Stomach (tissue), 9 donors: ENCODE measurements around the gene TPSB2. TPM values are rescaled to one million over a fixed set of nuclear protein-coding genes. Genes with fewer than 3 reads are reported as not detected.

Source experiments
- DNase-seq, 2 donors: peaks; one replicate each; pipeline versions ENCODE4 v3.0.0 to v3.0.0-alpha.2; 2013 to 2019
- H3K27ac ChIP-seq, 5 donors: fragments of 200-600 bp in 4 of 5; sonication (generic) in 4 of 5; one replicate each; pipeline ENCODE4 v1.5.1; 2013 to 2019; ENCODE audit warnings: mild to moderate bottlenecking in 1 of 5, moderate library complexity in 1 of 5
- H3K27me3 ChIP-seq, 3 donors: fragments of 200-600 bp; sonication (generic); one replicate each; pipeline ENCODE4 v1.5.1; 2017 to 2019; ENCODE audit warnings: mixed run types in 1 of 3
- H3K36me3 ChIP-seq, 4 donors: fragments of 200-600 bp; sonication (generic); 1 replicate in 3 of 4; 2 replicates in 1 of 4; pipeline ENCODE4 v1.5.1; 2016 to 2019
- H3K4me1 ChIP-seq, 4 donors: fragments of 200-600 bp; sonication (generic); one replicate each; pipeline ENCODE4 v1.5.1; 2016 to 2019
- H3K4me3 ChIP-seq, 4 donors: fragments of 200-600 bp; sonication (generic) in 3 of 4; one replicate each; pipeline ENCODE4 v1.5.1; 2016 to 2019; ENCODE audit warnings: mild to moderate bottlenecking in 1 of 4
- H3K9me3 ChIP-seq, 4 donors: fragments of 200-600 bp; sonication (generic); one replicate each; pipeline ENCODE4 v1.5.1; 2016 to 2019
- CTCF ChIP-seq, 7 experiments: fragments of 450-650 bp in 4 of 7; fragments of 200-600 bp in 3 of 7; sonication (generic) in 3 of 7; IDR thresholded peaks; one replicate each; pipeline ENCODE4 v1.5.1; 2016 to 2019; ENCODE audit warnings: antibody characterized with exemption in 7 of 7, control low read depth in 2 of 7, mild to moderate bottlenecking in 1 of 7
- EP300 ChIP-seq: sonication (generic); formaldehyde crosslinking; IDR thresholded peaks from one replicate; pipeline ENCODE4 v1.6.1; 2017; ENCODE audit warnings: antibody characterized with exemption
- POLR2A ChIP-seq, 4 donors: fragments of 450-650 bp; IDR thresholded peaks; one replicate each; pipeline ENCODE4 v1.6.1; 2016; ENCODE audit warnings: antibody characterized with exemption in 4 of 4, control low read depth in 2 of 4, mild to moderate bottlenecking in 1 of 4, moderate library complexity in 1 of 4
- POLR2AphosphoS5 ChIP-seq, 3 donors: sonication (generic); formaldehyde crosslinking; IDR thresholded peaks; one replicate each; pipeline ENCODE4 v1.6.1; 2016; ENCODE audit warnings: antibody characterized with exemption in 3 of 3
- WGBS, 5 donors: extraction: QIAGEN DNeasy Blood & Tissue Kit in 3 of 5; methylation state at CpG; one replicate each; pipeline versions ENCODE4 v1.1.5 to v1.1.7; 2013 to 2018; 5-methylcytosine and 5-hydroxymethylcytosine counted together
- intact Hi-C: fragments of 100-400 bp; cut with DNase I; formaldehyde crosslinking; loops from one replicate; pipeline ENCODE4 v1.15.1; 2023; ENCODE audit warnings: low total_unique reads
- polyA plus RNA-seq, 3 donors: library from polyadenylated mRNA; stranded (reverse); fragments of 200-250 nt; gene quantifications; one replicate each; pipeline ENCODE4 v1.2.3, GENCODE V29; 2013
- total RNA-seq, 5 donors: library from RNA; depleted of rRNA; stranded (reverse); fragments of >200 nt; gene quantifications; one replicate each; pipeline versions ENCODE4 v1.1.0 to v1.2.3, GENCODE V29; 2014 to 2016
- donor health status: healthy with polysubstance abuse.
- donor health status: Bipolar disorder and iron deficiency.
- donor health status: healthy.

Gene TPSB2
- total and polyA plus RNA-seq, 8 donors = 1.8 to 164 (median 47.9) TPM; not detected in 1

- no peak for TF ChIP-seq CTCF (IDR thresholded peaks at IDR 0.05)
- no peak for TF ChIP-seq EP300
- TF ChIP-seq POLR2A (IDR thresholded peaks at IDR 0.05) = no peak
- no peak for TF ChIP-seq POLR2AphosphoS5 (IDR thresholded peaks at IDR 0.05)
- intact Hi-C loops = no loop called here
- H3K9me3 ChIP-seq = no peaks in the 10 kb centered on the region
- H3K27me3 ChIP-seq = no peaks in the 10 kb centered on the region
- 77 to 85% (median 79%) methylated on average over 32 to 40 of the region's 40 CpGs for WGBS, 5 donors
- H3K4me3 ChIP-seq = no peak overlapping the region
- peaks cover 11 to 26% (median 19%) of the 10 kb centered on the region in 4 donors for H3K4me1 ChIP-seq
- H3K27ac ChIP-seq = no peak overlapping the region
- DNase-seq = no peak
- H3K36me3 ChIP-seq = peaks cover 0 to 54% (median 35%) of the 10 kb centered on the region in 4 donors
These were observed 8.1 kb downstream of the TPSB2 start for GRCh38 chr16:1221628-1222552.

- Histone ChIP-seq H3K36me3 (peaks cover 0 to 63% (median 42%) of the 10 kb centered on the region in 4 donors), H3K27me3 (no peaks in the 10 kb centered on the region), H3K4me1 (peaks cover 11 to 21% (median 16%) of the 10 kb centered on the region in 4 donors), H3K27ac (no peak overlapping the region), H3K9me3 (no peaks in the 10 kb centered on the region), H3K4me3 (no peak overlapping the region)
- no peak for TF ChIP-seq CTCF (IDR thresholded peaks at IDR 0.05)
- TF ChIP-seq EP300 = no peak
- TF ChIP-seq POLR2A (IDR thresholded peaks at IDR 0.05) = no peak
- TF ChIP-seq POLR2AphosphoS5 (IDR thresholded peaks at IDR 0.05) = no peak
- intact Hi-C loops = no loop called here
- 70 to 84% (median 81%) methylated on average over 32 to 48 of the region's 48 CpGs for WGBS, 5 donors
- DNase-seq = peak in 1 of 2 donors; percentile 56
These were observed 8.9 kb downstream of the TPSB2 start for GRCh38 chr16:1220841-1221627.

- TF ChIP-seq EP300 (no peak), POLR2A (IDR thresholded peaks at IDR 0.05) (no peak), CTCF (IDR thresholded peaks at IDR 0.05) (no peak), POLR2AphosphoS5 (IDR thresholded peaks at IDR 0.05) (no peak)
- intact Hi-C loops = no loop called here
- no peak overlapping the region for H3K27ac ChIP-seq
- WGBS, 5 donors = 90 to 93% (median 92%) methylated on average over 29 to 55 of the region's 55 CpGs
- H3K9me3 ChIP-seq = no peaks in the 10 kb centered on the region
- no peak overlapping the region for H3K4me3 ChIP-seq
- no peak for DNase-seq
- H3K4me1 ChIP-seq = peaks cover 2 to 13% (median 8%) of the 10 kb centered on the region in 4 donors
- H3K36me3 ChIP-seq = peaks cover 0 to 71% (median 49%) of the 10 kb centered on the region in 4 donors
- H3K27me3 ChIP-seq = no peaks in the 10 kb centered on the region
These were observed 9.8 kb downstream of the TPSB2 start for GRCh38 chr16:1220098-1220728.
